ENCODE measurements around the gene ASH1L. TPM values are rescaled to one million over a fixed set of nuclear protein-coding genes. Genes with fewer than 3 reads are reported as not detected.
A peak's percentile ranks its signal among the peaks of the same experiment; 100 is the strongest.

The ASH1L gene
- total RNA-seq, 1 donor from 2014 or later, result 90.6 TPM

GRCh38 chr1:155485945-155486344 lies 76.7 kb downstream of the ASH1L start:
- DNase-seq, result no peak
- intact Hi-C loops (cut with micrococcal nuclease), result loop anchor here (2.0 kb wide), 1 partner anchor 13 kb away; no protein-coding TSS in a partner anchor
- H3K9me3 Mint-ChIP-seq, result no peaks in the 10 kb centered on the region
- no peaks in the 10 kb centered on the region for H3K27me3 Mint-ChIP-seq
- peak overlapping the region; percentile 73 for H3K27ac Mint-ChIP-seq
- POLR2A ChIA-PET, result no interaction called here
- ATAC-seq (ENCODE audit: low read depth), result peak; percentile 34
- TF ChIP-seq CTCF (IDR thresholded peaks at IDR 0.05), result no peak
- CTCF ChIA-PET, result no interaction called here
- H3K36me3 Mint-ChIP-seq (ENCODE audit: low read depth), result peaks cover 22% of the 10 kb centered on the region
- H3K4me3 Mint-ChIP-seq, result peak overlapping the region; percentile 24
- H3K4me1 Mint-ChIP-seq, result peaks cover 13% of the 10 kb centered on the region

- Mint-ChIP-seq H3K27me3 (no peaks in the 10 kb centered on the region), H3K4me3 (no peak overlapping the region), H3K9me3 (no peaks in the 10 kb centered on the region), H3K4me1 (peaks cover 12% of the 10 kb centered on the region), H3K27ac (no peak overlapping the region), H3K36me3 (ENCODE audit: low read depth) (peaks cover 25% of the 10 kb centered on the region)
- DNase-seq (no peak), ATAC-seq (ENCODE audit: low read depth) (no peak)
- no peak for TF ChIP-seq CTCF (IDR thresholded peaks at IDR 0.05)
- ChIA-PET POLR2A (no interaction called here), CTCF (no interaction called here)
- intact Hi-C loops (cut with micrococcal nuclease), result no loop called here
Measured at GRCh38 chr1:155485222-155485621, 77.4 kb downstream of the ASH1L start.

GRCh38 chr1:155481741-155482241 lies 80.8 kb downstream of the ASH1L start:
- CTCF ChIA-PET, result no interaction called here
- H3K27ac Mint-ChIP-seq, result no peak overlapping the region
- TF ChIP-seq CTCF (IDR thresholded peaks at IDR 0.05), result no peak
- H3K36me3 Mint-ChIP-seq (ENCODE audit: low read depth), result peaks cover 48% of the 10 kb centered on the region
- DNase-seq, result no peak
- no peak for ATAC-seq (ENCODE audit: low read depth)
- no peak overlapping the region for H3K4me3 Mint-ChIP-seq
- peaks cover 31% of the 10 kb centered on the region for H3K4me1 Mint-ChIP-seq
- POLR2A ChIA-PET, result no interaction called here
- H3K9me3 Mint-ChIP-seq, result no peaks in the 10 kb centered on the region
- intact Hi-C loops (cut with micrococcal nuclease), result no loop called here
- no peaks in the 10 kb centered on the region for H3K27me3 Mint-ChIP-seq

GRCh38 chr1:155479205-155479604 lies 83.4 kb downstream of the ASH1L start:
- CTCF ChIA-PET, result interaction anchor here (0.7 kb wide), 1 partner anchor 227 kb away, joined by 3 read pairs; no protein-coding TSS in a partner anchor
- Mint-ChIP-seq H3K27me3 (no peaks in the 10 kb centered on the region), H3K9me3 (no peaks in the 10 kb centered on the region), H3K4me1 (peaks cover 22% of the 10 kb centered on the region), H3K4me3 (no peak overlapping the region), H3K27ac (peak overlapping the region; percentile 30), H3K36me3 (ENCODE audit: low read depth) (peaks cover 56% of the 10 kb centered on the region)
- DNase-seq (no peak), ATAC-seq (ENCODE audit: low read depth) (peak; percentile 58)
- TF ChIP-seq CTCF (IDR thresholded peaks at IDR 0.05), result no peak
- POLR2A ChIA-PET, result interaction anchor here (1.1 kb wide), 1 partner anchor 83 kb away, joined by 4 read pairs; the partner anchor contains the start of gene ASH1L
- intact Hi-C loops (cut with micrococcal nuclease), result loop anchor here (2.0 kb wide), 1 partner anchor 14 kb away; no protein-coding TSS in a partner anchor

GRCh38 chr1:155478270-155478852 lies 84.2 kb downstream of the ASH1L start:
- Mint-ChIP-seq H3K9me3 (no peaks in the 10 kb centered on the region), H3K4me1 (peaks cover 22% of the 10 kb centered on the region), H3K4me3 (no peak overlapping the region), H3K36me3 (ENCODE audit: low read depth) (peaks cover 56% of the 10 kb centered on the region), H3K27me3 (no peaks in the 10 kb centered on the region), H3K27ac (peak overlapping the region; percentile 54)
- ATAC-seq (ENCODE audit: low read depth) (no peak), DNase-seq (no peak)
- TF ChIP-seq CTCF (IDR thresholded peaks at IDR 0.05), result no peak
- CTCF ChIA-PET, result interaction anchor here (0.7 kb wide), 1 partner anchor 227 kb away, joined by 3 read pairs; no protein-coding TSS in a partner anchor
- POLR2A ChIA-PET, result interaction anchor here (1.1 kb wide), 1 partner anchor 84 kb away, joined by 4 read pairs; the partner anchor contains the start of gene ASH1L
- intact Hi-C loops (cut with micrococcal nuclease), result loop anchor here (2.0 kb wide), 1 partner anchor 14 kb away; no protein-coding TSS in a partner anchor
